NCI-H2029 treated with DMSO at 0.1 percent for 48 hours (cell line): ENCODE measurements around the gene ISG20.

ENCODE experiments used
- DNase-seq: peaks from one replicate; lab custom pipeline; 2025; lab: John Stamatoyannopoulos, UW

ISG20 gene

DNA sequence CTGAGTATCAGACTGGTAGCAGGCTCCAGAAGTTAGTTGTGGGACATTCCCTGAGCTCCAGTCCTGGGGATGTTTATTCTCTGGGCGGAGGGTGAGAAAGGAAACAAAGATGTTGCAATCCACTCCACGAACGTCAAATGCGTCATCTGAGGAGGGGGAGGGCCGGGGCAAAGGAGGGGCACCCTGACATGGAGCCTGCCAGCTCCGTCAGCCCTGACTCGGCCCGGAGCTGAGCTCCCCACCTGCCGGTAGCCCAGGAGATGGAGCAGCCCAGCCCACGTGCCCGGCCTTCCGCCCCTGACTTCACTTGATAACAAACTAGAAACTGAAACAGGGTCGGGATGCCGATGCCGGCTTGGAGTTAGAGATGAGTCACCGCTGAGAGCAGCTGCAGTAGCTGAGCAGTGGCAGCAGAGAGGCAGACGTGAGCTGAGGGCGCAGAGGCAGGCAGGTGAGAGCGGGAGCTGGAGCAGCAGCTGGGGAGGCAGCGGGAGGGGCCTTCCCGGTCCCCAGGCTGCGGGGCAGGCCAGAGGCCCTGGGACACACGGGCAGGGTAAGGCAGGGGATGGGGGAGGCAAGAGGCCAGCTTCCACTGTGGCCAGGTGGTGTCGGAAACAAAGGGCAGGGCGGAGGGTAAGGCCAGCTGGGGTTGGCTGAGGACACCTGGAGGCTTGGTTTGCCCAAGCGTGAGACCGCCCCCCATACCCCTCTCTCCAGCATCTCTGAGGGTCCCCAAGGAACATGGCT is at the start of gene ISG20:
Gene ISG20, plus strand, starts transcription at position 391 of the 747 bp plus-strand sequence. Its CDS starts 351 bp downstream, at position 742.
- DNase-seq: peak; percentile 35

DNA sequence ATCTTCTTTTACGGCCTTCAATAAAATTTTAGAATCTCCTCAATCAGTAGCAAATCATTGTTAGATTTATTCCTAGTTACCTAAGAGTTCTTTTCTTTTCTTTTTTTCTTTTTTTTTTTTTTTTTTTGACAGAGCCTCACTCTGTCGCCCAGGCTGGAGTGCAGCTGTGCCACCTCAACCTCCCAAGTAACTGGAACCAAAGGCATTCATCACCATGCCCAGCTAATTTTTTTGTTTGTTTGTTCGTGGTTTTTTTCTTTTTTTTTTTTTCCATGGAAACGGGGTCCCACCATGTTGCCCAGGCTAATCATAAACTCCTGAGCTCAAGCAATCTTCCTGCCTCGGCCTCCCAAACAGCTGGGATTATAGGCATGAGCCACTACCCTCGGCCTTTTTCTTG is 48.1 kb upstream of the ISG20 start:
- DNase-seq: no peak

GRCh38 chr15:88591384-88591783 is 47.4 kb upstream of the ISG20 start:
- no peak for DNase-seq

- no peak for DNase-seq
These were observed 34.9 kb upstream of the ISG20 start for GRCh38 chr15:88603885-88604284.

- DNase-seq: no peak
These were observed 34.2 kb upstream of the ISG20 start for GRCh38 chr15:88604381-88605188.

DNA sequence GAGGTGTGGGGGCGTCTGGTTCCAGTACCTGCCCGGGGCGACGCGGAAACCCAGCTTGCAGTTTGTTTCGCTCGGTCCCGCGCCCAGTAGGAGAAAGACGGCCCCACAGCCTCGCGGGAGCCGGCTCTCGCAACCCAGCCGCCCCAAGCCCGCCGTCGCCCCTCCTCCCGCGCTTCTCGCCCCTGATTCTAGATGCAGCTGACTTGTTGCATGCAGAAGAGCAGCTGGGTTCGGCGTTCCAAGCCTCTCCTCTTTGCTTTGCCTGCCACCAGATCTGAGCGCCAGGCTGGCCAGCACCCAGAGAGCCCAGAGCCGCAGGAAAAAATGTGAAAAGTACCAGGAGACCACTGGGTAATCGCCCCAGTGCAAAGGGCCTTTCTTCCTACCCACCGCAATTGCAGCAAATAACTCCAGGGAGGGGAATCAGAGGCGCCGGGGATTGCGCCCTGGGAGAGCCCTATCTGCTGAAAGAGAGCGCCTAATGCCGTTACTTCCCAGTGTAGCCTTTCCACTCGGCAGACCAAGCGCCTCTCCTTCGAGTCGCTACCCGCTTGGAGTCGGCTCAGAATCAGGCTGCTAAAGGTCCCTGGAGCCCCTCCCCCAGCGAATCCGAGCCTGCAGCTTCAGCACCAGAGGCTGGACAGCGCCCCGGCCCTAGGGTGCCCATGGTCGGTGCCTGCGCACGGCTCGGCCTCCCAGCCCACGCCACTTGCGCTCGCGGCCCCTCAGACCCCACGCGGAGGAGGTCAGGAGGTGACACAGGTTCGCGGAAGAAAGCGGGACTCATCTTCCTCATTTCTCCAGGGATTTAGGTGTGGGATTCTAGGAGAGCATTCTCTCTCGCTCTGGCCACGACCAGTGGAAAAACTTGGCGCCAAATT is 33.4 kb upstream of the ISG20 start:
- no peak for DNase-seq

DNA sequence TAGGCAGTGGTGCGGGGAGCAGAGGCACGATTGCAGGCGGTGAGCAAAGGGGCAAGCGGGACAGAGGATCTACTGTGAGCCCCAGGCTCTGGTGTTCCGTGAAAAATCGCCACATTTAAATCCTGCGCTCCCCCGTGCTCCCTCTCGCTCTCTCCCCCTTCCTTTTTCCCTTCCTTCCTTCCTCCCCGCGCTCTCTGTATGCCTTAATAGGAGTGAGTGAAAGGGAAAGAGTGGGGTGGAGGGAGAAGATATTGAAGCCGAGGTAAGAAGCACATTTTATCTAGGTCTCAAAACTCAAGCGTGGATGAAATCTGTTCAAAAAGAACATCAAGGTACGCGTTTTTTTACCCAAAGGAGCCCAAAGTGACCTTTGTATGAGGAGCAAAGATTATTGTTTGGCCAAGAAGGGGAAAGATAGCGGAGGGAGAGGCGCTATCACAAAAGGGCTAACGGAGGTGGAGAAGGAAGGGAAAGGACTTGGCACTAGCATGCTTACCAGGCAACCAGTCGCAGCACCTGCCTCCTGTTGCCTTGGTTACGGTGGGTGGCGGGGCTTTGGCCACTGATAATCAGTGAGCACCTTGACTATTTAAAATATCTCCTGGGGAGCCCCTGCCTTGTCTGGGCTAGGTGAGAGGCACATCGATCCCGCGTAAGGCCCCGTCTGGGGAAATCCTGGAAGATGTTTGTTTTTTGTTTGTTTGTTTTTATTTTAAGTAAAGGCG is 32.6 kb upstream of the ISG20 start:
- DNase-seq: no peak

DNA sequence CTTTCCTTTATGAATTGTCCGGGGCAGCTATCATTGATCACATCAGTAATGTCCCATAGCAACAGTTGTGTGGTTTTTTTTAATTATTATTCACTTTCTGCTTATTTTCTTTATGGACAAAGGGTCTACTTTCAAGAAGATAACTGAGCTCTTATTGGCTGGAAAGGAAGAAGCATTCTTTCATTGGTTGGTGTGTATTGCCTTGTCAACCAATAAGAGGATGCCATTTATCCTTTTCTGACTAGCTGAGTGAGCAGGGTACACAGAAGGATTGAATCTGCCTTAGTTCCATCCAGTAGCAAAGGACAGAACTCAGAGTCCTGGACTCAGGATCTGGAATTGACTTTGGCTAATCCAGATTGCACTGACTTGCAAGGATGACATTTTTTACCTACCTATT is 30.9 kb upstream of the ISG20 start:
- DNase-seq: no peak

- DNase-seq: no peak
These were observed 30.1 kb upstream of the ISG20 start for GRCh38 chr15:88608607-88609181.

DNA sequence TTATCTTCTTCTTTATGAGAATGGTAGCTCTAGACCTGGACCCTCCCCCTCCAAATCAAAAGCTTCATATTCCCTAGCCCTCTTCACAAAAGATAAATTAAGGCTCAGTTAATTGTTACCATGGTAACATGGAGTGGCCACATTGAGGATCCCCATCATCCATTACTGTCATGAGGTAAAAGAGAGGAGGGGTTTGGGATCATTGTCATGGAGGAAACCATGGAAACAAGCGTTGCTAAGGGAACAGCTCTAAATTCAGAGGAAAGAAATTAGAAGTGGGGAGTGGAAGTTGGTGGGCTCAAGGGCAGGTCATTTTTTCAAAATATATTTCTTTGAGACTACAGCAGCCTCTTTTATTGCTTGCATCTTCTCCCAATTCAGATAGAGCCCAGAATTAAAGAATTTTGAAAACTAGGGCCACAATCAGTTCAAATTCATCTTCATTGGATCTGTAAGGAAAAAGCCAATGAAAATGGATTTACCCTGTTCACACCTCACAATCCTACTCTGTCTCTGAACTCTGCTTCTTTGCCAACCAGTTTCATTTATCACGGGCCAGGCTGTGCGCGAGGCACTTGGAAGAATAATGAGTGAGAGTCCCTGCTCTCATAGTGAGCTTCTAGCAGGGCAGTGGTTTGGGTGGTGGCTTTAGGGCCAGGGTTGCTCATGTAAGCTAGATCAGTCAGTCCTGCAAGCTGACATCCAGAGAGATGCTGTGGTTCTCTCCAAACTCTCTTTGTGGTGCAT is 29.3 kb upstream of the ISG20 start:
- no peak for DNase-seq

- no peak for DNase-seq
These were observed 28.1 kb upstream of the ISG20 start for GRCh38 chr15:88610701-88611231.

- DNase-seq: no peak
These were observed 26.5 kb upstream of the ISG20 start for GRCh38 chr15:88612186-88612796.

DNA sequence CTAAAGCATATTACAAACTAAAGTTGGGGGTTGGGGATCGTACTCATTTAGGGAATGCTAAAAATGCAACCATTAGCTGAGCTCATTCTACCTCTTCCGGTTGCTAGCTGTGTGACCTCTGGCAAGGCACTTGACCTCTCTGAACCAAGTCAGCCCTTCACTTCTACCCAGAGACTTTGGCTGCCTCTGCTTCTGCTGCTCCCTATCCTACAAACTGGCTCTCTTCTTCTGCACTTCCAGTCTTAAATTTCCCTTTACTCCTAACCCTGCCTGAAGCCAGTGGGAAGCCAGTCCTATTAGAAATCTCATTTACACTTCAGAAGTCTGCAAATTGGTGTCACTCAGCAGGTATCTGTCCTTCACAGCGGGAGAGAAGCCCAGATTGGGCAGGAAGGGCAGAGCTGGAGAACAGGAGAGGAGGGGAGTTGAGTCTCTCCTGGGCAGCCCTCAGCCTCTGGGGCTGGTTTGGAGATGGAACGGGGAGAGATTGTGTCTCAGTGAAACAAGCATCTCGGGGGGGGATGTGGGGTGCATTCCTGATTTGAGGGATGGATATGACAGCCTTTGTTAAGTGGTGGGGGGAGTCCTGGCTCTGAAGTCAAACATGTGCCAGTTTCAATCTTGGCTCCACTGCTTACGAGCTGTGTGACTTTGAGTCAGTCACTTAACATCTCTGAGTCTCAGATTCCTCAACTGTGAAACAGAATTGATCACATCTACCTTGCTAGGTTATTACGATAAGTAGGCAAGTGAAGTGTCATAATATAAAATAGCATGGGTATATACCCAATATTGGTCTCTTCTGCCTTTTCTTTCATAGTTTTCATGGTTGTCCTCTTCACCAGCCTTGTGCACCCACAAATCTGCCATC is 25.5 kb upstream of the ISG20 start:
- DNase-seq: no peak

- DNase-seq: no peak
These were observed 23.3 kb upstream of the ISG20 start for GRCh38 chr15:88615303-88616107.

GRCh38 chr15:88616240-88616639 is 22.6 kb upstream of the ISG20 start:
- no peak for DNase-seq

DNA sequence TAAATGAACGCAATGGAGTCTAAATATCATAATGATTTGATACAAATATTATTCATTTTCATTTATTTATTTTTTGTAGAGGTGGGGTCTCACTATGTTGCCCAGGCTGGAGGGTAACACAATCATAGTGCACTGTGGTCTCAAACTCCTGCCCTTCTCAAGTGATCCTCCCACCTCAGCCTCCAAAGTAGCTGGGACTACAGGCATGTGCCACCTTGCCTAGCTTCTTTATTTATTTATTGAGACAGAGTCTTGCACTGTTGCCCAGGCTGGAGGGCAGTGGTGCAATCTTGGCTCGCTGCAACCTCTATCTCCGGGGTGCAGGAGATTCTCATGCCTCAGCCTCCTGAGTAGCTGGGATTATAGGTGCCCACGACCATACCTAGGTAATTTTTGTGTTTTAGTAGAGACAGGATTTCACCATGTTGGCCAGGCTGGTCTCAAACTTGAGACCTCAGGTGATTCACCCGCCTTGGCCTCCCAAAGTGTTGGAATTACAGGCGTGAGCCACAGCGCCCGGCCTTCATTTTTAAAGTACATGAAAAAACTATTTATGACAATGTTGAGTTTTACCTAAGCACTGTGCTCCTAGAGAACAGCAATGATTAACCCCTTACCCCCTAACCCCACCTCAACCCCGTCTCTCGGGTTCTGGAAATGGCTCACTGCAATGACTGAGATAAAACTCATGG is 21.6 kb upstream of the ISG20 start:
- DNase-seq: no peak

DNA sequence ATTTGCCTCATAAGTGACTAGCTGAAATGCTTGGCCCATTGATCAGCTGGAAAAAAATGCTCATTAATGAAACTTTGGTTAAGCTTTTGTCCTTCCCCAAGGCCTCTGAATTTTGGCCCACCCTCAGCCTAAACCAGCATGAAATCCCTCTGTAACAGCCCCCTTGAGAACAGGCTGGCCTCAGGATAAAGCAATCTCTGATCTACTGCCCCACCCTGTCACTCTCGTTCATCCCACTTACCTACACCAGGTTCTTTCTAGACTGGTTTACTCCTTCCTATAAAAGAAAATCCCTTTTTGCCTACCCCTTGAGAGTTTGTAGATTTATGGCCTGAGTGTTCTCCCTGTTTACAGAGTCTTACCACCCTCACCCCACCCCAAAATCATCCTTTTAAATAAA is 21.0 kb upstream of the ISG20 start:
- no peak for DNase-seq
